NCI-H774 (cell line): ENCODE results near the gene MRPL36.
"Not testable (repeated sequence)": the region's sequence is repeated elsewhere in the genome, so short reads cannot be mapped to it uniquely, and the experiment has no call there.

Experiments used
- DNase-seq: peaks from one replicate; lab custom pipeline; 2025; lab: John Stamatoyannopoulos, UW

Gene MRPL36

DNA sequence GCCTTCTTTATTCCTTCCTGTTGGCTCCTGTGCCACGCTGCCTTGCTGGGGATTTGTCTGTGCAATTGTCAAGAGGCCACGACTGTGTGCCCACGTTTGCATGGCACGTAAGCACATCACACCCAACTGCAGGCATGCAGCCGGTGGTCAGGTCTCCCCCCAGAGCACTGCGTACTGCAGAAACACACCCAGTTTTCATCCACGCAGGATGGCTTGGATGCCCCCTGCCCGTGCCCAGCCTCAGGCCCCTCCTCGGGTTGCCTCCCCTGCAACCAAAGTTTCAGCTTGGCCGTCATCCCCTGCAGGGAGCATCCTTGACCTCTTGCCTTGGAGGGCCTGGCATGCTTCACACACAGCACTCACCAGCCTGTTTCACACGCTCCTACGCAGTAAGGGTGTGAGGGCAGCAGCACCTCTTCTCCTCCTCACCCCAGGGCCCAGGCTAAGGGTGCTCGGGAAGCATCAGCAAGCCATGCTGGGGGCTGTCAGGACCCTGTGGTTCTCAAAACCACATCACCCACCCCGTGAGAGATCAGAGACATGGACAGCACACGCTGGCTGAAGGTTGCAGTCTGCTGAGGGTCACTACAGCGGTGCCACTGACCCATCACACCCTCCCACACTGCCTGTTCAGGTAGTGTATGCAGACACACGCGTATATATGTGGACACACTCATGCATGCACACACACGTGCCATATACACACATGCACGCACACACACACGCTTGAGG lies 3.1 kb downstream of the MRPL36 start:
- DNase-seq, result no peak

GRCh38 chr5:1795931-1796330 lies 3.7 kb downstream of the MRPL36 start:
- no peak for DNase-seq

DNA sequence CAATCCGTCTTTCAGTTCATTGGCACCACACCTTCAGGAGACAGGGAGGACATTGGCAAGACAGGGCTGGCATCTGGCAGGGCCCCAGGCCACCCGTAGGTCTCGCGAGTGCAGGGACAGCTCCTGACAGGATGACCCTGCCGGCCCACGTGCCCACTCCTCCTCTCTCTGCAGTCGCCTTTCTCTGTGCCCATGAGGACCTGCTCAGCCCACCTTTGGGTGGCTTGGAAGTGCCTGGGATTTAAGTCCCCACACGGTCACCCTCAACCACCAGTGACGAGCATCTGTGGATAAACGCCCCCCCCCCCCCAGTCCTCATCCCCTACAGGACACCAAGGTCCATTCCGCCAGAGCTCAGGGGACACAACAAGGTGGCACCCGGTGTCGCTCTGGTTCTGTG lies 4.1 kb downstream of the MRPL36 start:
- DNase-seq, result no peak

DNA sequence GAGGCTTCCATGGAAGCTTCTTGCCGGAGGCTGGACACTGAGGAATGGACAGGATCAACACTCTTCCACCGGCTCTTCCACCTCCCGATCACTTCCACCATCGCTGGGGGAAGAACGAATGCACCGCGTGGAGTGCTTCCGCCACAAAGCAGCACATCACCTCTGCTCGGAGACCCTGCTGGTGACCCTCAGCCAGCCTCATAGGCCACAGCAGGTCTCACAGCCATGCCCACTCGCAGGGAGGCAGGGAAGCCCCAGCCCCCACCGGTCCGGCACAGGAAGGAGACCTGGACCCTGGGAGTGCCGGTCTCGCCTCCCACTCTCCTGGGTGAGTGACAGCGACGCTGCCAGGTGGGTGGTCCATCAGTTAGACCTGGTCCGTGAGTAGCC lies 4.7 kb downstream of the MRPL36 start:
- no peak for DNase-seq

DNA sequence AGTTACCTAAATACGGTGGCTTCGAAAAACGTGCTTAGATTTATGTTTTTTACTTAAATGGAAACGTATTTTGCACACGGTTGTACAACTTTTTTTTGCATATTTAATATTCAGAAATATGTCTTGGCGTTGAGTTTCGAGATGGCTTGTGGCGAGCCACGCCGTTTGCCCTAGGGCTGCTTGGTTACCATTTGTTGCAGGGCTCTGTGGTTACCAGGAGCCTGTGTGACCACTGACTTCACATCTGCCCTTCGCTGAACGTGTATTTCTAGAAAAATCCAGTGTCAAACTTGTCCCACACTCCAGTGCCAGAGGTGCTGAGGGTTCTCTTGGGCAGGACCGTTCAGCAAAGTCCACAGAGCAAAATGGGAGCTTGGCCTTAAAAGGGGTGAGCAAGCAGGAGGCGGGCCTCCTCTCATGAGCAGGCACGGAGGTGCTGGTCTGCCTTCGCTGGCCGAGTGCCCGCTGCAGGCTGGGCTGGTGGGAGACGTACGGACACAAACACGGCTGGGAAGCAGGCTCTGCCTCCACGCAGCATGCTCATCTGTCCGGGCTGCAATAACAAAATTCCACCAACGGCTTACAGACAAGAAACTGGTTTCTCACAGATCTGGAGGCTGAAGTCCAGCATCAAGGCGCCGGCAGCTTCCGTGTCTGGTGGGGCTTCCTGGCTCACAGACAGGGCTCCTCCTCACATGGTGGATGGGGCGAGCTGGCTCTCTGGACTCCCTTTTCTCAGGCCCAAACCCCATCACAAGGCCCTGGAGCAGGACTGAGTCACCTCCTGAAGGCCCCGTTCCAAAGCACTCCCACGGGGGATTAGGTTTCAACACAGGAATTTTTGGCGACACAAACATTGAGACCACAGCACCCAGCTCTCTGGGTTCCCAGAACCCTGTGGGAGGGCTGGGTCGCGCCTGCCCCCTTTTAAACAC lies 5.4 kb downstream of the MRPL36 start:
- DNase-seq, result no peak

- DNase-seq, result no peak
Measured at GRCh38 chr5:1793301-1793740, 6.3 kb downstream of the MRPL36 start.

DNA sequence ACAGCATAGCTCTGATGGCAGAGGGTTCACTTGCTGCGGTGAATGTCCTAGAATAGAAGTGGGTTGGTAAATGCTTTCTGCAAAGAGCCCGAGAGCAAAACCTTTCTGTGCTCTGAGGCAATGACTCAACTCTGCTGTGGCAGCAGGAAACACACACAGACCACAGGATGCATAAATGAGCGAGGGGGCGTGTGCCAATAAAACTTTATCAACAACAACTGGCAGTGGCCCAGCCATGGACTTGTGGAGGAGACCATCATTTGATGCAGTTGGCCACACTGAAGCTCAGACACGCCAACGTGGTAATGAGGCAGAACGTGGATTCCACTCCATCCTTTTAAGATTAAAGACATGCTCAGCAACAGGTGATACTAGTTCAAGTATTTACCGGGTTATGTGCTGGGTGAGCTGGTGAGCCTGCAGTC lies 6.8 kb downstream of the MRPL36 start:
- DNase-seq, result no peak

- no peak for DNase-seq
Measured at GRCh38 chr5:1791176-1791575, 8.5 kb downstream of the MRPL36 start.

GRCh38 chr5:1789834-1790471 lies 9.7 kb downstream of the MRPL36 start:
- DNase-seq, result no peak

DNA sequence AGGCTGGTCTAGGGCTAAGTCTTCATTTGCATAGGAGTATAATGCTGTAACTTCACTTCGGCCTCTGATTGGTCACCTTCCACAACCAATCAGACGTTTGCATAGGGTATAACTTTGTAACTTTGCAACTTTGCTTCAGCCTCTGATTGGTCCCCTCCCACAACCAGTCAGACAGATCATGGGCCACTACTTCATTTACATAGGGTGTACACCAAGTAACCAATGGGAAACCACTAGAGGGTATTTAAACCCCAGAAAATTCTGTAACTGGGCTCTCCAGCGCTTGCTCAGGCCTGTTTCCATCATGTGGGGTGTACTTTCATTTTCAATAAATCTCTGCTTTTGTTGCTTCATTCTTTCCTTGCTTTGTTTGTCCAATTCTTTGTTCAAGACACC lies 10.2 kb downstream of the MRPL36 start:
- DNase-seq, result not testable (repeated sequence)

DNA sequence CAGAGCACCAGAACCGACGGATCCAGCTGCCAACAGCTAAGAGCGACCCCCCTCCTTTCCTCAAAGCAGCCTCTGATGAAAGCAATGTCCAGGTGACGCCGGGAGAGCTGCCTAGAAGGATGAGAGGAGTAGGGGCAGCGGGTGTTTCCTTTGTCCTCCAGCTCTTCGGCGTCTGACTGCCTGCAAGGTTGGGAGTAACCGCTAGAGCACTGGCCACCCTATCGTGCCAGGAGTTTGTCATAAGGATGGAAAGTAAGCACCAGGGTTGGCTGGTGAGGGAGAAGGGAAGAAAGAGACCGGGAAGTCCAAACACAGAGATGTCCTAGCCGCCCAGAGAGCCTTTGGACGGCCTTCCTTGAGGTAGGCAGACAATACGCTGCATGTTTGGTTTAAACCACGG lies 10.8 kb downstream of the MRPL36 start:
- DNase-seq, result no peak

GRCh38 chr5:1788200-1788599 lies 11.4 kb downstream of the MRPL36 start:
- no peak for DNase-seq

DNA sequence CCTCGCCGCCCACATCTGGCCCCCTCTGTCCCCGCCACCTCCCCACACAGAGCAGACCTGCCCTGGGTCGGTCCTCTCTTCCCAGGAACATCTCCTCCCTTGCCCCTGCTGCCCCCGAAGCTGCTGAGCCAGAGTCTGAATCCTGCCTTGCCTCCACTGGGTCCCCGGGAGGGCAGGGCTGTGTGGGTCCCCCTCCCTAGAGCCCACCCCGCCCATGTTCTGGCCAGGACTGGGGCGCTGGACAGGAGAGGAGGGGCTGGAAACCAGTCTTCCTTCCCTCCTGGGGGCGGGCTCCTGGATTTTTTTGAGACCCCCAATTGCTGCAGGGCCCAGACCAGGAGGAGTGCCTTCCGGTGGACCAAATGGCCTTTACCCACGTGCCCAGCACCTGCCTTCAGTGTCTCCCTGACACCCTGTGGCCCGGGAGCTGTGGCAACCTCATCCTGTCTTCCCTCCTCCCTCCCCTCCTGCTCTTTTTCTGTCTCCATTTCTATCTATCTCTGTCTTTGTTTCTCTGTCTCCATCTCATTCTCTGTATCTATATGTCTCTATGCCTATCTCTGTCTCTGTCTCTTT lies 12.1 kb downstream of the MRPL36 start:
- DNase-seq, result no peak

DNA sequence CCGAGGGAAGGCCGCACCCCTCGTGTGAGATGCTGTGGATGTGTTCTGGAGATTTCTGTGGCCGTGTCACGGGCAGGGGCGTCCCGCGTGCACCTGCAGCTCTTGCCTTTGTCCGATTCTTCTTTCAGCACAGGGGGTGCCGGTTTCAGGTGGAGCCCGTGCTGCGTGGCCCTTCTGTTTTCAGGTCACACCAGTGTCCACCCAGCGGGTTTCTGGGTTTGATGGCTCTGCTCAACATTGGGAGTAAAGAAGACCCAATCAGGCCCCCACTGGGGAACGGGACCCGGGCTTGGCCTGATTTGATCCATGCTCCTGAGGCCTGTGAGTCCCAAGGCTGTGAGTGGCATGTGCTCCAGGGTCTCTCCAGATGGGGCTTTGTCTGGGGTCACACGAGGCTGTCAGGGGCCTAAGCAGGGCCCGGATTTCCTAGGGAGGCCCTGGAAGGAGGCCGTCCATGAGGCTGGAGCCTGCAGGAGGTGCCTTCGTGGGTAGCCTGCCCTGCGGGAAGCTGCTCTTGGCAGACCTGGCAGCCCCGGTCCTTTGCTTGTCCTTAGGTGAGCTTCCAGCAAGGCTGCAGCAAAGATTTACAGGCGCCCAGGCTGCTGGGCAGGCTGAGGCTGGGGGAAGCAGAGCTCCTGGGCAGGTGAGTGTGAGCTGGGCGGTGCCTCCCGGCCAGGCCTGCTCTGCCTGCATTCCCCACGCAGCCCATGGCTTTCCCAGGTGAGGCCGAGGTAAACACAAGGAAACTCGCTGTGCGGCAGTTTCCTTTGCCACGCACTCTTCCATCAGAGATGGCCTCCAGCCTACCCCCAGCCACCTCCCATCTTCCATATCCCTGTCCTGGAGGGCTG lies 12.8 kb downstream of the MRPL36 start:
- DNase-seq, result no peak

GRCh38 chr5:1785984-1786383 lies 13.7 kb downstream of the MRPL36 start:
- DNase-seq, result no peak

DNA sequence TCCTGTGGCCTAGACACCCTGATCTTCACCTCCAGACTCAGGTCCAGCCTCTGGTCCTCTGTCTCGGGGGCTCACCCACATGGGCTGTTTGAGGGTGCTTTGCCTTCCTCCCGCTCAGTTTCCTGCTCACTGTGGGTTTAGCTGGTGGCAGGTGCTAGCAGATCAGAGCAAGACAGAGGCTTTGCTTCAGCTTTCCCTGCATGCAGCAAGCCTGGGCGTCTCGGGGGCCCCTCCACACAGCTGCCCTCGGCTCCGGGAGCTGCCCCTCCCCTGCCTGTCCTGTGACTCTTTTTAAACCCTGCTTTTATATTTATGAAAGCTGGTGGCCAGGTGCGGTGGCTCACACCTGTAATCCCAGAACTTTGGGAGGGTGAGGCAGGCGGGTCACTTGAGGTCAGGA lies 14.6 kb downstream of the MRPL36 start:
- DNase-seq, result no peak

- no peak for DNase-seq
Measured at GRCh38 chr5:1784197-1785050, 15.2 kb downstream of the MRPL36 start.

DNA sequence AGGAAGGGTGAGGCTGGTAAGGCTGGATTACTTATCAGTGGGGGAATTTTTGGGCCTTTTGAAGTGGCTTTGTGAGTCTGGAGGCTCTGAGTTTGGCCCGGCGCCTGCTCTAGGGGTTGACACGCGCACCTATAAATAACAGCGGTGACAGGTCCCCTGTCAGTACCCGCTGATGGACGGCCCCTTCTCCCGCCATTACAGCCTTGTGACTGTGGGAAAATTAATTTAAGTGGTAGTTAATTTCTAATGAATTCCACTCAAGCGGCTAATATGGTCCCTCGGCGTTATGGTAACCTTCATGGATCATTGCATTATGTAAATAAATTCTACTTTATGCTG lies 16.5 kb downstream of the MRPL36 start:
- DNase-seq, result no peak

GRCh38 chr5:1782385-1783215 lies 17.0 kb downstream of the MRPL36 start:
- DNase-seq, result no peak
